ENCODE results near the gene ARGLU1.
"Not testable (repeated sequence)": the region's sequence is repeated elsewhere in the genome, so short reads cannot be mapped to it uniquely, and the experiment has no call there.

ARGLU1 gene

GRCh38 chr13:106567474-106568298 is at the start of gene ARGLU1:
ARGLU1 (minus strand) TSS chr13:106568137; CDS start chr13:106567919, 218 bp downstream.
- DNase-seq: peak; percentile 92

- DNase-seq: no peak
Observed at GRCh38 chr13:106617561-106617960, 49.6 kb upstream of the ARGLU1 start.

- no peak for DNase-seq
Observed at GRCh38 chr13:106616729-106617128, 48.8 kb upstream of the ARGLU1 start.

GRCh38 chr13:106614874-106615273 is 46.9 kb upstream of the ARGLU1 start:
- no peak for DNase-seq

- DNase-seq: no peak
Observed at GRCh38 chr13:106612688-106613087, 44.8 kb upstream of the ARGLU1 start.

- no peak for DNase-seq
Observed at GRCh38 chr13:106610486-106610885, 42.5 kb upstream of the ARGLU1 start.

- no peak for DNase-seq
Observed at GRCh38 chr13:106609116-106609515, 41.2 kb upstream of the ARGLU1 start.

- DNase-seq: no peak
Observed at GRCh38 chr13:106603546-106603945, 35.6 kb upstream of the ARGLU1 start.

- no peak for DNase-seq
Observed at GRCh38 chr13:106602178-106602577, 34.2 kb upstream of the ARGLU1 start.

GRCh38 chr13:106601489-106601888 is 33.6 kb upstream of the ARGLU1 start:
- DNase-seq: no peak

- DNase-seq: not testable (repeated sequence)
Observed at GRCh38 chr13:106600798-106601135, 32.8 kb upstream of the ARGLU1 start.

- DNase-seq: no peak
Observed at GRCh38 chr13:106599875-106600797, 32.2 kb upstream of the ARGLU1 start.

- no peak for DNase-seq
Observed at GRCh38 chr13:106597749-106598395, 29.9 kb upstream of the ARGLU1 start.

- DNase-seq: no peak
Observed at GRCh38 chr13:106597186-106597585, 29.2 kb upstream of the ARGLU1 start.

GRCh38 chr13:106596275-106596937 is 28.5 kb upstream of the ARGLU1 start:
- no peak for DNase-seq

- no peak for DNase-seq
Observed at GRCh38 chr13:106595625-106596024, 27.7 kb upstream of the ARGLU1 start.

- no peak for DNase-seq
Observed at GRCh38 chr13:106594980-106595379, 27.0 kb upstream of the ARGLU1 start.

- DNase-seq: no peak
Observed at GRCh38 chr13:106593132-106593531, 25.2 kb upstream of the ARGLU1 start.

GRCh38 chr13:106591299-106591698 is 23.4 kb upstream of the ARGLU1 start:
- DNase-seq: no peak

- no peak for DNase-seq
Observed at GRCh38 chr13:106589716-106590115, 21.8 kb upstream of the ARGLU1 start.

- no peak for DNase-seq
Observed at GRCh38 chr13:106588367-106588766, 20.4 kb upstream of the ARGLU1 start.

- no peak for DNase-seq
Observed at GRCh38 chr13:106587787-106588186, 19.9 kb upstream of the ARGLU1 start.

GRCh38 chr13:106586648-106587166 is 18.8 kb upstream of the ARGLU1 start:
- DNase-seq: no peak
